ENCODE measurements around the gene AQP6. TPM values are rescaled to one million over a fixed set of nuclear protein-coding genes. Genes with fewer than 3 reads are reported as not detected.

AQP6 gene
- total RNA-seq, 6 donors from 2014 or later = 0.06 to 0.39 (median 0.24) TPM; not detected in 2

DNA sequence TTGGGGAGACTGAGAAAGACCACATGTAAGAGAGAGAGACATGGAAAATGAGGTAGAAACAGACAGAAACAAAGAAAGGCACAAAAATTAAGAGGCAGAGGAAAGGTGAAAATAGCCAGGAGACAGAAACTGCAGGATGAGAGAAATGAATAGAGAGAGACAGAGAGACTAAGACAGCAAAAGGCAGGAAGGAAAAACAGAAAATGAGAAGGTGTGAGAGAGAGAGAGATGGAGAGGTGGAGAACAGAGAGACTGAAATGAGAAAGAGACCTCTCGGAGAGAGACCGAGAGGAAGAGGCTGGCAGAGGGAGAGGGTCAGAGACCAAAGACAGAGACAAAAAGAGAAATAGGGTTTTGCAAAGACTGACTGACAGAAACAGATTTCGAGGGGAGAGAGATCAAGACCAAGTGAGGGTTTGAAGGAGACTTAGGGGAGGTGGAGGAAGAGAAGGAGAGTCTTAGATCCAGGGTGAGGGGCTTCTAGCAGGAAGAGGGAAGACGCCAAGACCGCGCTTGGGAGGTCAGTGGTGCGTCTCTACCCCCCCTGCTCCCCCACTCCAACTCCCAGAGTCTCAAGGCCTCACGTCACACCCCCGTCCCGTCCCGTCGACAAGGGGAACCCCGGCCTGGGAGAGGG lies 12.2 kb upstream of the AQP6 start:
- TF ChIP-seq POLR2A (IDR thresholded peaks at IDR 0.05) = no peak
- TF ChIP-seq POLR2AphosphoS5 (IDR thresholded peaks at IDR 0.05) = no peak
- no peak for TF ChIP-seq EP300 (IDR thresholded peaks at IDR 0.05)
- TF ChIP-seq, protein P1, sequence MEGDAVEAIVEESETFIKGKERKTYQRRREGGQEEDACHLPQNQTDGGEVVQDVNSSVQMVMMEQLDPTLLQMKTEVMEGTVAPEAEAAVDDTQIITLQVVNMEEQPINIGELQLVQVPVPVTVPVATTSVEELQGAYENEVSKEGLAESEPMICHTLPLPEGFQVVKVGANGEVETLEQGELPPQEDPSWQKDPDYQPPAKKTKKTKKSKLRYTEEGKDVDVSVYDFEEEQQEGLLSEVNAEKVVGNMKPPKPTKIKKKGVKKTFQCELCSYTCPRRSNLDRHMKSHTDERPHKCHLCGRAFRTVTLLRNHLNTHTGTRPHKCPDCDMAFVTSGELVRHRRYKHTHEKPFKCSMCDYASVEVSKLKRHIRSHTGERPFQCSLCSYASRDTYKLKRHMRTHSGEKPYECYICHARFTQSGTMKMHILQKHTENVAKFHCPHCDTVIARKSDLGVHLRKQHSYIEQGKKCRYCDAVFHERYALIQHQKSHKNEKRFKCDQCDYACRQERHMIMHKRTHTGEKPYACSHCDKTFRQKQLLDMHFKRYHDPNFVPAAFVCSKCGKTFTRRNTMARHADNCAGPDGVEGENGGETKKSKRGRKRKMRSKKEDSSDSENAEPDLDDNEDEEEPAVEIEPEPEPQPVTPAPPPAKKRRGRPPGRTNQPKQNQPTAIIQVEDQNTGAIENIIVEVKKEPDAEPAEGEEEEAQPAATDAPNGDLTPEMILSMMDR (IDR thresholded peaks at IDR 0.05) = no peak
- H3K36me3 ChIP-seq = no peaks in the 10 kb centered on the region
- H3K9me3 ChIP-seq = no peaks in the 10 kb centered on the region
- peak overlapping the region in 1 of 4 donors; percentile 38 for H3K27ac ChIP-seq
- 39 to 53% methylated on average over 13 of the region's 13 CpGs for WGBS, 2 donors
- H3K4me1 ChIP-seq = peaks cover 20 to 47% (median 36%) of the 10 kb centered on the region in 4 donors
- H3K27me3 ChIP-seq = peaks cover 0 to 28% (median 7%) of the 10 kb centered on the region in 4 donors
- no peak for DNase-seq
- no peak for ATAC-seq (ENCODE audit: low FRiP score in 2 of 2)
- peak overlapping the region in 1 of 4 donors; percentile 34 for H3K4me3 ChIP-seq

DNA sequence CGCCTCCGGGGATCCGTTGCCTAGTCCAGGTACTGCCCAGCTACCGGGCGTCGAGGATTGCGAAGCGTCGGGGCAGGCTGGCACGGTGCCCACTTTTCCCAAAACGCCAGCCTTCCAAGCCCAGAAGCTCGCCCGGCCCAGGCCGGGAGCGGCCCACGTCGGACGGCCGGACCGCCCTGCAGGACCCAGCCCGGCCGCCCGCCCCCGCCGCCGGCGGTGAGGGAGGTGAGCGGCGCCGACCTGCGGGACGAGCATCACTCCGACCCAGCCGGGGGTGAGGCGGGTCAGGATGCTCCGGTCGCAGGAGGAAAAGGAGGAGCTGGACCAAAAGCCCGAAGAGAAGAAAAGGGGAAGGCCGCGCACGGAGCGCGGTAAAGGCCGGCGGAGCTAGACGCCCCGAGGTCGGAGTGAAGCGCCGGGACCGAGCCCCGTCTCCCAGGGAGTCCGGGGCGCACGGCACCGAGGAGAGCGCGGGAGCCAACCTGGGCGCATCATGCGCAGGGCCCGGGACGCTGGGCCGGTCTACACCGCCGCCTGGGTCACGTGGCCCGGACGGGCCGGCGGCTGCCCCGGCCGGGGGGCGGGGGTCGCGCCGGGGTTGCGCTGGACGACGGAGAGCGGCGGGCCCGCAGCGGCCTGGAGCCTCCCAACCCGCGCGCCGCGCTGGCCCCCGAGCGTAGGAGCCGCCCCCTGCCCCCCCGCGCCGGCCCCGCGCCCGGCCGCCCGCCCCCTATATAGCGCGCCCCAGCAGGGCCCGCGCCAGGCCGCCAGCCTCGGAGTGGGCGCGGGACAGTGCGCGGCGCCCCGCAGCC lies 11.4 kb upstream of the AQP6 start, which contains the start of gene AQP5:
AQP5 (plus strand) TSS at position 762 of the 812 bp plus-strand sequence. CDS start 146 bp downstream, outside the sequence.
- H3K4me1 ChIP-seq = peaks cover 20 to 47% (median 38%) of the 10 kb centered on the region in 4 donors
- TF ChIP-seq, protein P1 (IDR thresholded peaks at IDR 0.05) = no peak
- TF ChIP-seq POLR2A (IDR thresholded peaks at IDR 0.05) (no peak), POLR2AphosphoS5 (IDR thresholded peaks at IDR 0.05) (no peak), EP300 (IDR thresholded peaks at IDR 0.05) (no peak)
- H3K36me3 ChIP-seq = no peaks in the 10 kb centered on the region
- DNase-seq = peak in 1 of 2 donors; percentile 88
- peaks cover 0 to 22% (median 6%) of the 10 kb centered on the region in 4 donors for H3K27me3 ChIP-seq
- WGBS, 2 donors = 7 to 10% methylated on average over 23 to 33 of the region's 111 CpGs
- H3K4me3 ChIP-seq = peak within 1 kb of the TSS in 3 of 4 donors; percentile 26 to 41 (median 34)
- peak within 1 kb of the TSS in 3 of 4 donors; percentile 27 to 52 (median 38) for H3K27ac ChIP-seq
- peak in 1 of 2 donors; percentile 35 for ATAC-seq (ENCODE audit: low FRiP score in 2 of 2)
- H3K9me3 ChIP-seq = no peaks in the 10 kb centered on the region

DNA sequence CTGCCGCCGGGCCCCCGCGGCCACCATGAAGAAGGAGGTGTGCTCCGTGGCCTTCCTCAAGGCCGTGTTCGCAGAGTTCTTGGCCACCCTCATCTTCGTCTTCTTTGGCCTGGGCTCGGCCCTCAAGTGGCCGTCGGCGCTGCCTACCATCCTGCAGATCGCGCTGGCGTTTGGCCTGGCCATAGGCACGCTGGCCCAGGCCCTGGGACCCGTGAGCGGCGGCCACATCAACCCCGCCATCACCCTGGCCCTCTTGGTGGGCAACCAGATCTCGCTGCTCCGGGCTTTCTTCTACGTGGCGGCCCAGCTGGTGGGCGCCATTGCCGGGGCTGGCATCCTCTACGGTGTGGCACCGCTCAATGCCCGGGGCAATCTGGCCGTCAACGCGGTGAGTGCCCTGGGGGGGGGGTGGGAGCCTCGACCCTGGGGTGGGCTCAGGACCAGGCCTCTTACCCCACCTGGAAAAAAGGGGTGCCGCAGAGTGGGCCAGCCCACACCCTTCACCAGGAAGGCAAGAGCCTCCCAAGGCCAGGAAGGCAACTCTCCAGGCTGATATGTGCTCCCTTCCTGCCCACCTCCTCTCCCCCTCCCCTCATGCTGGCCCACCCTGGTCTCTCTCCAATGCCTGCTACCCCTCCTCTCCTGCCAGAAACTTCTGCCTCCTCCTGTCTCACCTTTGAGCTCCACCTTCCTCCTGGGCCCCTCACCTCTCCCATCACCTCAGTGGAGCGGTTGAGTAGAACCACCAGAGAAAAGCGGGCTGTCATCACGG lies 10.6 kb upstream of the AQP6 start:
- peak overlapping the region in 1 of 4 donors; percentile 34 for H3K4me3 ChIP-seq
- H3K27ac ChIP-seq = peak overlapping the region in 3 of 4 donors; percentile 27 to 52 (median 36)
- ATAC-seq (ENCODE audit: low FRiP score in 2 of 2) (no peak), DNase-seq (peak in 1 of 2 donors; percentile 78)
- H3K27me3 ChIP-seq = peaks cover 0 to 22% (median 6%) of the 10 kb centered on the region in 4 donors
- no peaks in the 10 kb centered on the region for H3K9me3 ChIP-seq
- 52 to 66% methylated on average over 13 to 33 of the region's 37 CpGs for WGBS, 2 donors
- peaks cover 21 to 56% (median 46%) of the 10 kb centered on the region in 4 donors for H3K4me1 ChIP-seq
- H3K36me3 ChIP-seq = no peaks in the 10 kb centered on the region
- no peak for TF ChIP-seq EP300 (IDR thresholded peaks at IDR 0.05)

DNA sequence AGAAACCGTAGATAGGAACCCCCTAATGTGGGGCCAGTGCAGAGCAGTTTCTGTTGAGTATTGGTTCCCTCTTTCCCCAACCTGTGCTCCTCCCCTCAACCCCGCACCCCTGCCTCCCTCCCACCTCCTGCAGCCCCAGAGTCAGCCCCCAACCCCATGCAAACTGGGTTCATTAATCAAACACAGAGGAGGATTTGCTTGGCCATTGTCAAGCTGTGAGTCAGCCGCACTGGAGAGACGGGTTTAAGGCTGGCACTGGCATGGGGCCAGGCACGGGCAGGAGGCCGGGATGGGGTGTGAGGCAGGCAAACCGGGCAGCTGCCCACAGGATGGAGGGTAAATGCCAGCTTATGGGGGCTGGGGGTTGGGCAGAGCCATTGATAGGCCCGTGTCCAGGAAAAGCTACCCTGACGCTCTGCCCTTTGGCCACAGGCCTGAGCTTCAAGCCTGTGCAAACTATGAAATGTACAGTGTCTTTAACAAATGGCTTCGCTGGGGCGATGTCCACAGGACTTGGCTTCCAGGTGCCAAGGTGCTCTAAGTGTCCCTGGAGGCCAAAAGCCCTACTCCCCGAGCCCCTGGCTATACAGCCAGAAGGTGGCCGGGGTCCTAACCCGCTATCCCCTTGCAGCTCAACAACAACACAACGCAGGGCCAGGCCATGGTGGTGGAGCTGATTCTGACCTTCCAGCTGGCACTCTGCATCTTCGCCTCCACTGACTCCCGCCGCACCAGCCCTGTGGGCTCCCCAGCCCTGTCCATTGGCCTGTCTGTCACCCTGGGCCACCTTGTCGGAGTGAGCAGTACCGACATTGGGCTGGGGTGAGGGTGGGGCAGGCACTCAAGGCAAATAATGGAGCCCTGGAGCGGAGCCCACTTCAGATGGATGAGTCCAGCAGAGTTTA lies 9.6 kb upstream of the AQP6 start:
- H3K4me1 ChIP-seq = peaks cover 28 to 64% (median 53%) of the 10 kb centered on the region in 4 donors
- DNase-seq = peak; percentile 86 to 91
- TF ChIP-seq, protein P1 (IDR thresholded peaks at IDR 0.05) = no peak
- peak; percentile 8 to 12 for TF ChIP-seq POLR2AphosphoS5 (IDR thresholded peaks at IDR 0.05)
- no peaks in the 10 kb centered on the region for H3K36me3 ChIP-seq
- peak in 1 of 2 donors; percentile 47 for ATAC-seq (ENCODE audit: low FRiP score in 2 of 2)
- H3K27ac ChIP-seq = peak overlapping the region in 3 of 4 donors; percentile 27 to 52 (median 36)
- no peak overlapping the region for H3K4me3 ChIP-seq
- H3K9me3 ChIP-seq = no peaks in the 10 kb centered on the region
- peaks cover 0 to 22% (median 6%) of the 10 kb centered on the region in 4 donors for H3K27me3 ChIP-seq
- WGBS, 2 donors = 62 to 72% methylated on average over 16 to 21 of the region's 21 CpGs
